Measurements from ENCODE around the gene RIF1.

DNA sequence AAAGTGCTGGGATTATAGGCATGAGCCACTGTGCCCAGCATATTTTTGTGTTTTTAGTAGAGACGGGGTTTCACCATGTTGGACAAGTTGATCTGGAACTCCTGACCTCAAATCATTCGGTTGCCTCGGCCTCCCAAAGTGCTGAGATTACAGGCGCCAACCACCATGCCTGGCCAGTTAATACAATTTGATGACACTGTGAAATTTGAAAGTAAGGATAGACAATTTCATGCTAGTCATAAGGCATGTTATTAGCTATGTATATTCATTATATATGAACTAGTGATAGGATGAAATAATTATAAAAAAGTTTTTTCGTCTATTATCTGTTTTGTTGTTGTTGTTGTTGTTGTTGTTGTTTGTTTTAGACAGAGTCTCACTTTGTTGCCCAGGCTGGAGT, 8.6 kb upstream of the RIF1 start:
- TF ChIP-seq CTCF (IDR thresholded peaks at IDR 0.05; ENCODE audit: low read depth, low read length, missing input control), result no peak
- no peak for TF ChIP-seq JUND (IDR thresholded peaks at IDR 0.05)
- TF ChIP-seq RXRA (IDR thresholded peaks at IDR 0.05), result no peak
- TF ChIP-seq NR2F2 (IDR thresholded peaks at IDR 0.05), result no peak
- TF ChIP-seq REST (IDR thresholded peaks at IDR 0.05), result no peak
- TF ChIP-seq, protein P1, sequence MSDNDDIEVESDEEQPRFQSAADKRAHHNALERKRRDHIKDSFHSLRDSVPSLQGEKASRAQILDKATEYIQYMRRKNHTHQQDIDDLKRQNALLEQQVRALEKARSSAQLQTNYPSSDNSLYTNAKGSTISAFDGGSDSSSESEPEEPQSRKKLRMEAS (IDR thresholded peaks at IDR 0.05), result no peak
- no peak for TF ChIP-seq SP1 (IDR thresholded peaks at IDR 0.05)
- no peak for TF ChIP-seq FOXA2 (IDR thresholded peaks at IDR 0.05)
